ENCODE measurements around the gene COMMD6.

The COMMD6 gene

DNA sequence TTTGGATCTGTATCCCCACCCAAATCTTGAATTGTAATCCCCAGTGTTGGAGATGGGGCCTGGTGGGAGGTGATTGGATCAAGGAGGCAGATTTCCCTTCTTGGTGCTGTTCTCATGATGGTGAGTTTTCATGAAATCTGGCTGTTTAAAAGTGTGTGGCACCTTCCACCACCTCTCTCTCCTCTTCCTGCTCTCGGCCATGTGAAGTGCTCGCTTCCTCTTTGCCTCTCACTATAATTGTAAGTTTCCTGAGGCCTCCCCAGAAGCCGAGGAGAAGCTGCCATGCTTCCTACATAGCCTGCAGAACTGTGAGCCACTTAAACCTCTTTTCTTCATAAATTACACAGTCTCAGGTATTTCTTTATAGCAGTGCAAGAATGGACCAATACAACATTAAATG, 15.7 kb downstream of the COMMD6 start:
- no peak for DNase-seq (ENCODE audit: low read depth)

DNA sequence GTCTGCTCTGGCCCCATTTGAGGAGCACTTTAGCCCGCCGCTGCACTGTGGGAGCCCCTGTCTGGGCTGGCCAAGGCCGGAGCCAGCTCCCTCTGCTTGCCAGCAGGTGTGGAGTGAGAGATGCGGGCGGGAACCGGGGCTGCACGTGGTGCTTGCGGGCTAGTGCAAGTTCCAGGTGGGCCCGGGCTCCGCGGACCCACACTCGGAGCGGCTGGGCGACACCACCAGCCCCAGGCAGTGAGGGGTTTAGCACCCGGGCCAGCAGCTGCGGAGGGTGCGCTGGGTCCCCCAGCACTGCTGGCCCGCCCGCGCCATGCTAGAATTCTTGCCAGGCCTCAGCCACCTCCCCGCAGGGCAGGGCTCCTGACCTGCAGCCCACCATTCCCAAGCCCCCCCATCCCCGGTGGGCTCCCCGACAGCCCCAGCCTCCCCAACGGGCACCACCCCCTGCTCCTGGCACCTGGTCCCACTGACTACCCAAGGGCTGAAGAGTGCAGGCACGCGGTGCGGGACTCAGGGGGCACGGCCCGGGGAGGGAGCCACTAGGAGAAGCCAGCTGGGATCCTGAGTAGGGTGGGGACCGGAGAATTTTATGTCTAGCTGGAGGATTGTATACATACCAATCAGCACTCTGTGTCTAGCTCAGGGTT, 19.1 kb downstream of the COMMD6 start:
- no peak for DNase-seq (ENCODE audit: low read depth)

DNA sequence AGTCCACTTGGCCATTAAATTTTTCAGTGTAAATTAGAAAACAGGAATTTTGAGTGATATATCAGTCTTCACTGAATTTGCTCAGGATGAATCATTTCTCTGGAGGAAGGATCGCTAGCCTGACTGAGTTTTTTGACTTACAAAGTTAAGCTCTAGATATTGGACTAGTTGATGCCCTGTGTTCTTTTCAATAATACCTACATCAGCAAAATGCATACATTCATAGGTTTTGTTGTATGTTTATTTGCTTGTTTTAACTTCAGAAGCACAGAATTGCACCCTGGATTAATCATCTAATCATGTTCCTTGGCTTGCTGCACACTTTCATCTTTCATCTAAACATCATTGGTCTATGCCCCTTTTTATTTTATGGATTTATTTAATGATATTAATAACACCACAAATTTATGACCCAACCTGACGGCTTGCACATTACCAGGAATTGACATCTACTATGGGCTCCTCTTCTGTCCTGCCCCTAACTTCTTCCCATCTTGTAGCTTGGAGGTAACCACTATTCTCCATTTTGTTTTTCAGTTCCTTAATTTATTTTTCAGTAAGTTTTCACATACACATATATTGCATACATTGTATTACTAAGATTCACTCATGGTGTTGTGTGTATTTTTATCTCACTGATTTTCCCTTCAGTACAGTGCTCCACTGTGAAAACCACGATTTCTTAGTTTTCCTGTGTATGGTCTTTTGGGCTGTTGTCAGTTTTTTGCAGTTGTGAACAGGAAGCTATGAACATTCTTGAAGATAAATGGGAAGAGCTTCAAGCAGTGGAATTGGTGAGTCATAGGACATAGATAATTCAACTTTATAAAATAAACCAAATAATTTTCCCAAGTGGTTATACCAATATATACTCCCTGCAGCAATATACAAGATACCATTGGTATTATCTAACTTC, 23.3 kb downstream of the COMMD6 start:
- no peak for DNase-seq (ENCODE audit: low read depth)

DNA sequence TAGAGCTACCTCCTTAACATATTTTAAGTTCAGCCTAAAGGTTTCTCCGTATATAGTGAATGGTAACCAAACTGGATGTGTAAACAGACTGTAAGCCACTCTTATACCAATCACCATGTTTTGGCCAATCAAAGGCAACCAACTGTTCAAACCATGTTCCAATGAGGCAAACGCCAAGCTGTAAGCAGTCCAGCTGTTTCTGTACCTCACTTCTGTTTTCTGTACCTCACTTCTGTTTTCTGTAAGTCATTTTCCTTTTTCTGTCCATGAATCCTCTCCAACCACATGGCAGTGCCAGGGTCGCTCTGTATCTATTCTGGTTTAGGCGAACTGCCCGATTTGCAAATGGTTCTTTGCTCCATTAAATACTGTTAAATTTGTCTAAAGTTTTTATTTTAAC, 24.4 kb downstream of the COMMD6 start:
- no peak for DNase-seq (ENCODE audit: low read depth)

DNA sequence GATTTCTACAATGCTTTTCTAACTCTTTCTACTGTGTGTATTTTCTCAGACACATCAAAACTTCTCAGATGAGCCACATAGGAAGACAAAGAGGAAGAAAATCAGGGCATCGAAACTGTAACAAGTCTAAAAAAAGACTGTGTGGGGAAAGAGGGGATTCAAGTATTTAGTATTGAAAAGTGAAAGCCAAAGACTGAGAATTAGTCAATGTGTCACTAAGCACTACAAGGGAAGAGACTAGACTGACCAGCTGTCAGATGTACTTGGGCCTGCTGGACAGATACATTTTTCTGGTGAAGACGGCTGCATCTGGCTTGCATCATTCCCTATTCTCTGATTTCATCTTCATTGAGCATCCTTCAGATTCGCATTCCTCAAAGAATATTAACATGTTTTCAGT, 25.4 kb downstream of the COMMD6 start:
- no peak for DNase-seq (ENCODE audit: low read depth)

DNA sequence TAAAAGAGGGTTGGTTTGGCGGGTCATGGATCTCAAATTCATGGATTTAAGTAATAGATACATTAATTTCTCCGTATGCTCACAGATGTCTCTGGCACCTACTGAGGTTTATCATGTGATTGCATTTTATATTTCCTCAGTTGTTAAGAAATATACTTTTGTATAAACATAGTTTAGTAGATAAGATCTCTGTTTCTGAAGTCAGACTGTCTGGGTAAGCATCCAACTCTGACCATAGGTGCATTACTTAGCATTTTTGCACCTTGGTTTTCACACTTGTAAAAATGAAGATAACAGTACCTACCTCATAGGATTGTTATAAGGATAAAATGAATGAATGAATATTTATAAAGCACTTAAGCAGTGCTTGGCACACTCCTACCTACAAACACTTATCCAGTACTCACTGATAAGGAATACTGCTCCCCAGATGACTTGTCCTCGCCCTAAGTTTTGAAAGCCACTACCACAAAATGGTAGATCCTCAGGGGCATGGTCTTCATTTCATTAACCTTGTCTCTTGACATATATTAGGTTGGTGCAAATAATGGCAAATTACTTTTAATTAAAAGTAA, 26.5 kb downstream of the COMMD6 start:
- no peak for DNase-seq (ENCODE audit: low read depth)

DNA sequence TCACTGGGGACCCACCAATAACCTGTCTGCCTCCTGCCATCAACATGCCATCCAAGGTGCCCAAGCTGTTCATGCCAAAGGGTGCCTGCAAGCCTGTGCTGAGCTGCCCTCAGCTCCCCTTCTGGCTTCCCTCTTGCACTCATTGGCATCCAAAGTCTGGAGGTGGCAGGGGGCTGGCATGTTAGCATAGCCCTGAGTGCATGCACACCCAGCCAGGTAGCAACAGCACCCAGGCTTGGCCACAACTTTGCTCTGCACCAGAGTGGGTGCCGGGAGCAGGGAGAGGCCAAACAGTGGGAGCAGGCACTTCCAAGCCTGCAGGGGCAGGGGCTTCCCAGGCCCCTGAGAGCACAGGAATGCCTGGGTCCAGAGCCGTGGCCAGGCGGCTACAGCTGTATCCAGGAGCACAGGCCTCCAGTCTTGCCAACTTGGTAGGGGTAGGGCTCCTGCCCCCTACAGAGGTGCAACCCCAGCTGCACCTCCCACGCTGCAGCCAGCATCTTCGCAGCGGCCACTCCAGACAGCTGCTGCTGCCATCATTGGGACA, 29.6 kb downstream of the COMMD6 start:
- DNase-seq (ENCODE audit: low read depth), result no peak

DNA sequence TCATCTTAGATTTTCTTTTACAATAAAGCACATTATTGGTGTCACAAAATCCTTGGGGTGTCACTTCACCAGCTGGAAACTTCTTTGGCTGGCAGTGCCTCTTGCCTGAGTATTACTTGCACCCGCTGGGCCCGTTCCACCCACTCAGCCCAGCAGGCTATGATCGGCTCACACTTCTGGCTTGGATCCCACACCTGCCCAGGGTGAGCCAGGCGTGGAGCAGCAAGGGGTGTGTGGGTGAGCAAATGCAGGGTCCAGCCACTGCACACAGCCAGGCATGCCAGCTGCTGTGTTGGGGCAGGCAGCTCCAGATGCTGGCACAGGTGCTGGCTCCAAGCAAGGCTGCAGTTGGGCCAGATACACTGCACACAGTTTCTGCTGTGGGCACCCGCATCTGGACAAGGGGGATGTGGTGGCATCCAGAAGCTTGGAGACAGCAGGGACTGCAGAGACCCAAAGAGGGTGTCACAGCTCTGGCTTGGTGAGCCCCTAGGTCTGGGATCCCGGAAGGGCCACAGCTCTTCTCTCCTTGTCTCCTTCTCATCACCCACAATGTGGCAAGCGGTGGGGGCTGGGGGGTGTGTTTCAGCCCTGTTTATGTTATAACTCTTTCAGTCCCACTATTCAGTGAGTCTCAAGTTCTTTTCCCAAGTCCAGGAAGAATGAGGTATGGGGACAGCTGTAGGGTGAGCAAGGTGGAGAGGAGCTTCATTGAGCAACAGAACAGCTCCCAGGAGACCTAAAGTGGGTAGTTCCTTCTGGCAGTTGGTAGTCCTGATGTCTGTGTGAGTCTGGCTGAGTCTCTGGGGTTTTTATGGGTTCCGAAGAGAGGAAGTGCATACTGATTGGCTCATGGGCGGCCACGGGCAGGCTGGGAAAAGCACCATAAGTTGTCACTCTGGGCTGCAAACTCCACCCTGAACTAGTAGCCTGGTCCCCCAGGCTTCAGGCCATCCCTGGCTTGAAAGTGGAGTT, 30.3 kb downstream of the COMMD6 start:
- no peak for DNase-seq (ENCODE audit: low read depth)

DNA sequence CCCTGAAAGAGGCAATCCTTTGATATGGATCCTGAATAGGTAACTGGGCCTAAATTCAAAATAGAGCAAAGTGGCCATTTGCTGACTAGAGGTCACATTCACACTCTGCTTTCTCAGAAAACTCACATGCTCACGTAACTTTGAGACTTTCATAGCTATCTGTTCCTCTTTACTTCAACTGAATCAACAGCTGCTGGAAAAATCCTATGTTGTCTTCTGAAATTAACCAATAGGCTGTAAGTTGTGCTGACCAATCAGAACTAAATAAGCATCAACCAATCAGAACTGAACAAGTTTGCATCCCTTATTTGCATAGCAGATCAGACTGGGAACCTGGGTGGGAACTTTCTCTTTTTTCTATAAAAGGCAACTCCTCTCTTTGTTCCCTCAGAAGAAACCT, 31.6 kb downstream of the COMMD6 start:
- no peak for DNase-seq (ENCODE audit: low read depth)

DNA sequence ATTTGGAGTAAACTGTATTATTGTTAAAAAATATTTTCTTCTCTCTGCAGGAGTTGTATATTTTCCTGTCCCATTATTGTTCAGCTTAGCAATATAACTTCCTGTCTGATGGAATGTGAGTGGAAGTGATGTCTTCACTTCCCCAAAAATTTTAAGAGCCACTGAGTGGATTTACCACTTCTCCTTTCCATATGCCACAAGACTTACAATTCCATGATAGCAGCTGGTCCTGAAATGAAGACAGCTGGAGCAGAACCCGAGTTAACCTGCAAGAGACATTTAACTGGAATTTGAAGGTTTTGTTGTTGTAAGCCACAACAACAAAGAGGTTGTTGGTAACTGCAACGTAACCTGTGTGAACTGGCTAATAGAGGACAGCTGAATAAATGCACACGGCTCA, 32.3 kb downstream of the COMMD6 start:
- no peak for DNase-seq (ENCODE audit: low read depth)

DNA sequence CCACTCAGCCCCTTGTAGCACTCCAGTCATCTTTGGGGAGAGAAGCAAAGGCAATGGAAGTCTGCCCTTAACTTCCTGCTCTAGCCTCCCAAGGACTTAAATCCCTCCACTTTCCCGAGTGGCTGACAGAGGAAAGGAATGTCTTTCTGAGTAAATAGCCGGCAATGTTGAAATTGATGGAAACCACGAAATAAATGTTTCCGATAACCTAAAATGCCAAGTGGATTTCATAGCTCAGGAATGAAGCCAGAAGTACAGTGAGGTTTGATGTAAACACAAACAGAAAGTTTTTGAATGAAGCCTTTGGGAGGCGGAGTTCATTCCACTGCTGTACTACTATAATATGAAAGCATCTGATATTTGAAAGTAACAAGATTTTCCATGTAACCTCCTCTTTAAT, 41.7 kb downstream of the COMMD6 start:
- no peak for DNase-seq (ENCODE audit: low read depth)

DNA sequence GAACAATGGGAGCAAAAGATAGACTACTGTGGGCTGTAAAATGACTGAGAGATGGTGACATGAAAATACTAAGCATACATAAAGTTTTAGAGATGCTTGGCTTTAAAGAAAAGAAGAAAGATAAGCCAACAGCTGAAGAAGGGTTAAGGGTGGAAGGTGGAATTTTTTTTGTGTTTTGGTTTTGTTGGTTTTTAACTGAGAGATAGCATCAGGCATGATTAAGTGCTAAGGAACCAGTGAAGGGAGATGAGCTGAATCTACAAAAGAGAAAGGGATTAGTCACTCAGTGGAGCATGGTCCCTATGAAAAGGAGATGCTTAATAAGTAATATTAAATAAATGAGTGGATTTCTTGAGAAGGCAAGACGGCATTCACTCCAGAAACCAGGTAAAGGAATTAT, 43.1 kb downstream of the COMMD6 start:
- no peak for DNase-seq (ENCODE audit: low read depth)

DNA sequence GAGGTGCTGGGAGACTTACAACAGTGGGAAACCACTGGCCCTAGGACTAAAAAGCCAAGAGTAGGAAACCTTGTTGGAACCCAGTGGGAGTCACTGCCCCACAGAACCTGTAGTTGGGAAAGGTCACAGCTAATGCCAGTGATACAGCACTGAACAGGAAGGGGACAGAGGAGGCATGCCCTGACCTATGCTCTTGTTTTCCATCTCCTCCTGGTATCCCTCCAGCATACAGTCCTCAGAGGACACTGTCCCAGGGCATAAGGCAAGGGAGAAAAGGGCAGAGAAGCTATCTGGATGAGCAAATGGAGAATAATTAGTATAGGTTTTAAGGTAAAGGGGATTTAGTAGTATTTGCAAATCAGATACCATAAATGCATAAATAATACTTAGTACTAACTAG, 44.5 kb downstream of the COMMD6 start:
- no peak for DNase-seq (ENCODE audit: low read depth)

DNA sequence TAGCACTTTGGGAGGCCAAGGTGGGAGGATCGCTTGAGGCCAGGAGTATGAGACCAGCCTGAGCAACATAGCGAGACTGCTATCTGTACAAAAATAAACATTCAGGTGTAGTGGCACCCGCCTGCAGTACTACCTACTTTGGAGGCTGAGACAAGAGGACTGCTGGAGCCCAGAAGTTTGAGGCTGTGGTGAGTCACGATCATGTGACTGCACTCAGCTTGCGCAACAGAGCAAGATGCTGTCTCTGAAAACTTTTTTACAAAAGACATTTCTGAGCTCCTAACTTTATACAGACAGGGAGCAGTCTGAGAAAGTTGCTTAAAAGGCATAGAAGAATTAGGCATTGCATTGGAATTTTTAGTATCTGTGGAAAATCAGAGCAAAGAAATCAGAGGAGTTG, 45.3 kb downstream of the COMMD6 start:
- DNase-seq (ENCODE audit: low read depth), result no peak

DNA sequence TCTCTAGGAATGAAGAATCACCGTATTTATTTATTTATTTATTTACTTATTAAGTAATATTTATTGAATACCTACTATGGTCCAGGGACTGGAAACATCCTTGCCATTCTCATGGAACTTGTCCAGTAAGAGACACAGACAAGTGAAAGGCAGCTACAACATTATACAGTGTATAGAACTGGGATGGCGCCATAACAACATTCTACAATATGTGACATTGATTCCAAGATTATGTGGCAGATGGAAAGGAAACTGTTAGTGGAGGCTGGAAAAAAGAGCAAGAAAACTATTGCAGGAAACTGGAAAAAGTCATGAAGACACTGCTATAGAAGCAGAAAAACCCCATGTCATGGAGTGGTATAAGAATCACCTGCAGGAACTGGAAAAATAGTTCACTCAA, 46.3 kb downstream of the COMMD6 start:
- DNase-seq (ENCODE audit: low read depth), result no peak

DNA sequence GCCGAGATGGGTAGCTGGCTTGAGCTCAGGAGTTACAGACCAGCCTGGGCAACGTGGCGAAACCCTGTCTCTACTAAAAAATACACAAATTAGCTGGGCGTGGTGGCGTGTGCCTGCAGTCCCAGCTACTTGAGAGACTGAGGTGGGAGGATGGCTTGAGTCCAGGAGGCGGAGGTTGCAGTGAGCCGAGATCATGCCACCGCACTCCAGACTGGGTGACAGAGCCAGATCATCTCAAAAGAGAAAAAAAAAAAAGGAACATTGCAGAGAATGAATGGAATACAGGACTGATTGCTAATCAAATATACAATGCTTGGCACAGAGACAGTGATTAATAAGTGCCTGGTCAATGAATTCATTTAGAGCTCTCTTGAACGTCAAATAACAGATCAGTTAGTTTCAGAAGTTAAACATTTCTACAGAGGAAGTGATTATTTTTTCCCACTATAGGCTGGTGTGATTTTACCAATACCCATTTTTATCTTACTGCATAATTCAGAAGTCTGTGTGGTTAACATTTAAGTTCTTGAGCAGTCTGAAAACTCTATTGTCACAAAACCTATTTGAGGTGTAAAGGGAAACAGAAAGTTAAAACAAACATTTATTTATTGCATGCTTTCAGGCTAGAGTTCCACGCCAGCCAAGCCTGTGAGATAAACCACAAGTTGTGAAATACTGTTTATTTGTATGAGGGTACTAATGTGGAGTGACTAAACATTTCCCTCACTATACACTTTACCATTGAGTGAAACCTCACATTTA, 48.0 kb downstream of the COMMD6 start:
- no peak for DNase-seq (ENCODE audit: low read depth)

DNA sequence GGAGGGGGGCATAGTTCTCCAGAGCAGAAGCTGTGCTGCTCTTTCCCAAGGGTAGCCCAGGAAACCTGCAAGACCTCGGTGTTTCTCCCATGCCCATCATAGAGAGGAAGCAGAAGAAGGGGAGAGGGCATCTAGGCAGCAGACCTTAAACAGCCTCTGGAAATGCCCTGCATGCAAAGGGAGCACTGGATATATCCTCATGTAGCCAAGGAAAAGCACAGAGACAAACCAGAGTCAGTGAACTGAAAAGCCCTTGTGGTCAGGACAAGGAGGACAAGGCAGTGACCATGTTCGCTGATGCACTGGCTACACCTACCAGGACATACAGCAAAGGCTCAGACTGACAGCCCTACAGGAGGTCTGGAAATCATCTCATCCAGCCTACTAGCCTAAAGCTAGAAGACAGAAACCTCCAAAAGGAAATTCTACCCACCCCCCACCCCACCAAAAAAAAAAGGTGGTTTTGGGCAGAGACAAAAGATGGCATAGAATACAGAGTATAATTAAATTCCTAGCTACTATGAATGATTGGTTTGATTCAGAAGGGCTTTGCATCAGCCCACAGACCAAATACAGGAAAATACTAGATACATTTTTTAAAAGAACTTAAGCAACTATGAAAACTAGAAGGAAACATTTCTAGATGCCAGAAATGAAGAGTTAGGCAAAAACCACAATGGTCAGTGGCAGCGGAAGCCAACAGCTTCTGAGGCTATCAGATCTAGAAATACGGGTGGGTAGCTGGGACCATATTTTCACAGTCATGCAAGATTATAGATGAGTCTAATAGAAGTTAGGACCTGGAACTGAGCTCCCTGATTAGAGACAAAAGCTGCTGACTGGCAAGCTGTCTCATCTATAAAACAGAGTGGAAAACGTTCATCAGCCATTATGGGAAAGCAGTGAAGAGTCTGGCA, 51.2 kb downstream of the COMMD6 start:
- DNase-seq (ENCODE audit: low read depth), result no peak

DNA sequence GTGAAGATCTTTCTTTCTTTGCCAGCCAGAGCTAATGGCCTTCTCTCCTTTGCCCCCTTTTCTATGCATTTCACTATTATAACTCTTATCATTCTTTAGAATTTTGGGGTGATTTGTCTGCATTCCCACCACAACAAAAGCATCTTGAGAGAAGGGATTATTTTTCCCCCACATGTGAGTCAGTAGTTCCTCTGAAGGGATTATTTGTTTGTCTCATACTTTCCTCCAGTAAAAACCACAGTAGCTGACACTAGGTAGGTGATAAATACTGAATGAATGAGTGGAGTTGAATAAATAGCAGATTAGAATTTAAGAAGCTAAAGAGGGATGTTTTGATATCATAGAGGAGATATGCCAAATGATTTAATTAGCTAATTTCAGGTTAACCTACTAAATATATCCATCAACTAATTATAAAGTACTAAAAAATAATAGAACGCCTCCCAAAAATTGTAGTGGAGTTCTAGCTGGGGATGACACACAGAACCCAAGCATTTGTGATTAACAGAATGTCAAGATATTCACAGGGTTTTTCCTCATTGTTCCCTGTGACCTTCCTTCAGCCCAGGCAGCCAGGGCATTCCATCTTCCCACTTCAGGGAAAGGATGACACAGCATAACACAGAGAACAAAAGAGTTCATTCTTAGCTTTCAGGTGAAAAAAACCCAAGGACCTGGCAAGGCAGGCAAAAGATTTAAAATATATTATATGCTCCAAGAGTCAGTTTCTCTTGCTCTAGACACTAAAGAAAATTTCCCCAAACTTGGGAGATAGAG, 52.2 kb downstream of the COMMD6 start:
- DNase-seq (ENCODE audit: low read depth), result no peak

DNA sequence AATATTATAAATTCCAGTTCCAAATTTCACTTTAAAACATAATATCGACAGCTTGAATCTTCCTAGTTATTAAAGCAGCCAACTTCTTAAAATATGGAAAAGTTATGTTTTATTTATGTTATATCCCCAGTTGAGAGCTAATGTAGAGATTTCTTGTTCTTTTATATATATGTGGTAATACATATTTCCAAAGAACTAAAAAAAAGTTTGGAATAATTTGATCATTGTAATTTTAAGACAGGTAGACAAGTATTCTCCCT, 54.9 kb downstream of the COMMD6 start:
- no peak for DNase-seq (ENCODE audit: low read depth)
